ENCODE results near the gene CCDC88A.

Gene CCDC88A

GRCh38 chr2:55422876-55423665 lies 3.4 kb upstream of the CCDC88A start:
- in situ Hi-C loops (cut with MboI; ENCODE audit: low sequenced_read_pairs): no loop called here

DNA sequence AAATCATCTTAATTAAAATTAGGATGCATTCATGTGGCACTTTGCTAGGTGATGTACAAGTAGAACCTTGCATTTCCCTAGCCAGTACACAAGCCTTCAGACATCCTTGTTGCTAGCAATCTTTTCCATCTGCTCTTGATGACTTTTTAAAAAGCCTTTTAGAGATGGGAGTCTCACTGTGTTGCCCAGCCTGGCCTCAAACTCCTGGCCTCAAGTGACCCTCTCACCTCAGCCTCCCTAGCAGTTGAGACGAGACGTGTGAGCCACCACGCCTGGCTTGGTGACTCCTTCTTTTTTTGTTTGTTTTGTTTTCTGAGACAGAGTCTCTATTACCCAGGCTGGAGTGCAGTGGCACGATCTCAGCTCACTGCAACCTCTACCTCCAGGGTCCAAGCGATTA lies 1.7 kb upstream of the CCDC88A start:
- in situ Hi-C loops (cut with MboI; ENCODE audit: low sequenced_read_pairs): no loop called here

DNA sequence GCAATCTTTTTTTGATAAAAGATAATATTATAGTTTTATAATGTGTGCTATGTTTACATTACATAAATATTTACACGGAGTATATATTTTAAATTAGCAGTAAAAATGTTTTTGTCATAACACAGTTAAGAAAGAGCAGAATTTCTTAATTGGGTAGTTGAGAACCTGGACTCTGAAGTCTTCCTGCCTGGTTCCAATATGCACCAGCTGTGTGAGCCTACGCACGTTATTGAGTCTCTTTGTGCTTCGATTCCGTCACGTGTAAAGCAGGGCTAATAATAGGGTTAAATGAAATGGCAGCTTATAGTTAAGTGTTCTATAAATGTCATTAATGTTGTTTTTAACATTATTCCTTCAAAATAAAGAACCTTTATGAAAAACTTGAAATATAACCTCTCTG lies 1.2 kb upstream of the CCDC88A start:
- in situ Hi-C loops (cut with MboI; ENCODE audit: low sequenced_read_pairs): no loop called here

DNA sequence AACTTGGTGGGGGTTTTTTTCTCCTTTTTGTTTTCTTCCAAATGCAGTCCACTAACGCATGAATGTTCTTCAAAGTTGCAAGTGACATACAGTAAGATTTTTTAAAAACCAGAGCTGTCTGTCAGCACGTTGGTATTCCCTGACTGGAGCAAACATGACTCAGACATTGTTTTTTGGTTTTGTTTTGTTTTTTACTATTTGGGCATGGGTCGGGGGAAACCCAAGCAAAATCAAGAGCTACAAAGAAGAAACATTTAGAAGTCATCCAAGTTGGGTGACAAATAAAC lies 726 bp upstream of the CCDC88A start:
- in situ Hi-C loops (cut with MboI; ENCODE audit: low sequenced_read_pairs): no loop called here

- in situ Hi-C loops (cut with MboI; ENCODE audit: low sequenced_read_pairs): no loop called here
These were observed 400 bp downstream of the CCDC88A start for GRCh38 chr2:55419233-55419678.

DNA sequence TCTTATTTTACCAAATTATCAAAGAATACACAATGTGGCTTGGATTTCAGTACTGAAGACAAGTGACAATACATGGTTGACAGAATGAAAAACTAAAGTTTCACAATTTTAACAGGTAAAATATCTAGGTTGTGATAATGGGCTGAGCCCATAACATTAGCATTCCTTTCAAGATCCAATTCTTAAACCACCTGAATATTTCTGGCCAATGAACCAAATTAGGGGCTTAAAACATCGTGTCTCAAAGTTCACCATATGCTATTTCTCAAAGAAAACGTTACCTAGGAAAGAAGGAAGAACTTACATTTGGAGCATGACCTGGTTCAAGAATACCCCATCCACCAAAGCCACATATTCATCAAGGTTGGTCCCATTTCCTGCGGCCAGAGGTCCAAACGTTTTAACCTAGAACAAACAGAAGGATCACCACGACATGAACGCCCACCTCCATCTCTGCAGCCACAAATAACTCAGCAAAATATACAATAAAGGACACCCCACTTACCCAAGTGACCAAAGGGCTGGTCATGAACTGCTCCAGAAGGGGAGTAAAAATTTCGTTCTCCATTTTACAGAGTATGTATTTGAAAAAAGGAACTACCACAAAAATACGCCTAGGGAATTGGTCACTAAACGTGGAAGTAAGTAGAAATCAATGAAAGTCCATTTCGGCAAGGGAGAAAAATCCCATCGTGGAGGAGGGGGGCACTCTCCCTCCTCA lies 984 bp downstream of the CCDC88A start:
- in situ Hi-C loops (cut with MboI; ENCODE audit: low sequenced_read_pairs): no loop called here

- in situ Hi-C loops (cut with MboI; ENCODE audit: low sequenced_read_pairs): no loop called here
These were observed 1.6 kb downstream of the CCDC88A start for GRCh38 chr2:55418072-55418471.

DNA sequence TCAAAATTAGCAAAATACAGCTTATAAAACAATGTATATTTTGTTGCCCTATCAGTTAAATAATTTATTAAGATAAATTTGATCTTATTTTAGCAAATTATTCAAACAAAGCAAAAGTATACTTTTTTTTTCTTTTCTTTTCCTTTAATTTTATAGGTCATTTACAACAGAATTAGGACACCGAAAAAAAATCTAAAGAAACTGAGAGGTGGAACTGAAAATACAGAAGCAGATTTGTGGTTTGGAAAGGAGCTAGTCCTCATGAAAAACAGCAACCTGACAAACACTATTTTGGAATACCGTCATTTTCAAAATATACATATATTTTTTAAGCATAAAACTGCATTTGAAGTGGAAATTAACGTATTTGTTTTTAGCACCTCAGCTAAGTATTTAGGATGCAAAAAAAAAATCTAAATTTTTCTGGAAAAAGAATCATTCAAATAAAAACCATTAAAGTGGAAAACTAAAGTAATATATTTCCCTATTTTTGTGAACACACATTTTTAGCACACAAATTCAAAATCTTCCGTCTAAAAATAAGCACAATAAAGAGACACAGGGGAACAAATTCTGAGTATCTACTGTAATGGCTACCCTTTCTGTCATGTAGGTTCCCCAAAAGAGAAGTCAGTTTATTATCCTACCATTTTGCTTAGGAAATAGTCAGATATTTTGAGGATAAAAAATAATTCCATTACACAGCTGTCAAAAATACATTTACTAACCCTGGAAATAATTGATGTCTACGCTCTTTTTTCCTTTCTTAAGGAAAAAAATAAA lies 2.7 kb downstream of the CCDC88A start:
- in situ Hi-C loops (cut with MboI; ENCODE audit: low sequenced_read_pairs): no loop called here

DNA sequence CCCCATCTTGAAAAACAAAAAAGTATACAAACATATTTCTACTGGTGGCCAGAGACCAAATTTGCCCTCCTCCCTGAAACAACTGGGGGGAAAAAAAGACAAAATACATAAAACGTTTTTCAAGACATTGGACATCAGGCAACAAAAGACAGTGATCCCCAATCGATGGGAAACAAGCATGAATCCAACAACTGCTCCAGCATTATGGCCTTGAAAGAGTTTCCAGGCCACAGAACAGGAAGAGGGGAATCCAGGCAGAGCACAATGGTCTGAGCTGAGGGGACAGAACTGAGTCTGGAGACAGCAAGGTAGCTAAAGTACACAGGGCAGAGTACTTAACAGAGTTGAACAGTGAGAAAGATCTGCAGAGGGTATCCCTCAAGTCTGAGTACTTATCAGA lies 4.4 kb downstream of the CCDC88A start:
- in situ Hi-C loops (cut with MboI; ENCODE audit: low sequenced_read_pairs): no loop called here

GRCh38 chr2:55408918-55409868 lies 10.5 kb downstream of the CCDC88A start:
- in situ Hi-C loops (cut with MboI; ENCODE audit: low sequenced_read_pairs): no loop called here

GRCh38 chr2:55408098-55408882 lies 11.4 kb downstream of the CCDC88A start:
- in situ Hi-C loops (cut with MboI; ENCODE audit: low sequenced_read_pairs): no loop called here

DNA sequence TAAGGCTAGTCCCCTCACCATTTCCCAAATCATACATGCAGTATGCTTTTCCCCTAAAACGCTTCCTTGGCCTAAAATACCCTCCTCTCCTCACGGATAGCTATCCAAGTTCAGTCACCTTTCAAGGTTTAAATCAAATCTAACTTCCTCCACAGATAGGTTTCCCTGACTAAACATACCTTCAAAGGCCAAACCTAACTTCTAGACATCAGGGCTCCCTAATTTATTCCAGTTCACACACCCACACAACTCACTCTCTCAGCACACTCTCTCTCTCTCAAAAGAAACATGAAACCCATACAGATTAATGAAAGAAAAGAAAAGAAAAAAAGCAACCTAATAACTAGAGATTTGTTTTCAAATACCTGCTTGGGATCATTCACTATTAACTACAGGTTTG lies 14.5 kb downstream of the CCDC88A start:
- in situ Hi-C loops (cut with MboI; ENCODE audit: low sequenced_read_pairs): no loop called here

- in situ Hi-C loops (cut with MboI; ENCODE audit: low sequenced_read_pairs): no loop called here
These were observed 16.2 kb downstream of the CCDC88A start for GRCh38 chr2:55403256-55403998.

- in situ Hi-C loops (cut with MboI; ENCODE audit: low sequenced_read_pairs): no loop called here
These were observed 18.5 kb downstream of the CCDC88A start for GRCh38 chr2:55401124-55401523.

GRCh38 chr2:55400332-55400731 lies 19.3 kb downstream of the CCDC88A start:
- in situ Hi-C loops (cut with MboI; ENCODE audit: low sequenced_read_pairs): no loop called here

DNA sequence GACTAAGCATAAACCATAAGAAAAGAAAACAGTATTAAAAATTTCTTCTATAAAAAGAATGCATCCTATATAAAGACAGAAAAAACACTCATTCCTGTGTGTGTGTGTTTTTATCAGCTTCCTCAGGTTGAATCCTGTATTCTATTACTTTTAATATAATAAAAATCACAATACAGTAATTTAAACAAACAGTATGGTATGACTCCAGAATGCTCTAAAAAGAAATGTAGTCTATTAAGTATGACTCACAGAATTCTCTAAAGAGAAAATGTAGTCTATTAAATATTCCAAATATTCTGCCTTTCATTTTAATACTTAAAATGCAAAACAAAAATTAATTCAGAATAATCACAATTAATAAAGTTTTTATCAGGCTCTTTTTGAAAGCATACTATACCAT lies 19.8 kb downstream of the CCDC88A start:
- in situ Hi-C loops (cut with MboI; ENCODE audit: low sequenced_read_pairs): no loop called here

DNA sequence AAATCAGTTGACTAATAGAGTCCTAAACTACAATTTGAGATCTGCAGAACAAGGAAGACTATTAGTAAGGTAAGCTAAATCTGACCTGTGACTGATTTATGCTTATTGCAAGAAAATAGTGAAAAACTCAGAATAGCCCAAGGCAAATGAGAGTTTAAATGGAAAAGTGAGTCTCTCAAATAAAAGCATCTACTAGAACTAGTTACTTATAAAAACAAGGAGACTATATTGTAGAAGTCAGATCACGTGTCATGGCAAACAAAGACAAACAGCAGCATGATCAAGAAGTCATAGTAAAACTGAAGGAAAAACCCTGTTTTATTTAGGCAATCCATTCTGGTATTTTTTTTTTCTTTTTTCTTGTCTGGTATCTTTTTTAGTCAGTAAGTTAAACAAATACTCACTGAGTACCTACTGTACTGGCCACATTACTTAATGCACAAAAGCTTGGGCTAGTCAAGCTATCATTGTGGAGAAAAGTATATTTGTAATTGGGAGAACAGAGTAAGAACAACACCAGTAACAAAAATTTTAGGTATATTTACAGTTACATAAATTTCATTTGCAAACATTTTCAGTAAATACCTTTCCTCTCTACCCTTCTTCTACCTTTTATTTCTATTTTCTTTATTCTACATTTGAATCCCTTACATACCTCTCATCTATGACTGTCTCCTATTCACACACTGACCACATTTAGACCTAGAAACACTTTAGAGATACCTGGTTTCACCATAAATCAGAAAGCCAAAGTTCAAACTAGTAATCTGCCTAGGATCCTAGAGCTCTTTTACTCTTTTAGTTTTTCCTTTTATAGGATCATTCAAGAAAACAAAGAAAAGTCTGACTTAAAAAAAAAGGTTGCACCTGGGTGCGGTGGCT lies 23.7 kb downstream of the CCDC88A start:
- in situ Hi-C loops (cut with MboI; ENCODE audit: low sequenced_read_pairs): no loop called here

DNA sequence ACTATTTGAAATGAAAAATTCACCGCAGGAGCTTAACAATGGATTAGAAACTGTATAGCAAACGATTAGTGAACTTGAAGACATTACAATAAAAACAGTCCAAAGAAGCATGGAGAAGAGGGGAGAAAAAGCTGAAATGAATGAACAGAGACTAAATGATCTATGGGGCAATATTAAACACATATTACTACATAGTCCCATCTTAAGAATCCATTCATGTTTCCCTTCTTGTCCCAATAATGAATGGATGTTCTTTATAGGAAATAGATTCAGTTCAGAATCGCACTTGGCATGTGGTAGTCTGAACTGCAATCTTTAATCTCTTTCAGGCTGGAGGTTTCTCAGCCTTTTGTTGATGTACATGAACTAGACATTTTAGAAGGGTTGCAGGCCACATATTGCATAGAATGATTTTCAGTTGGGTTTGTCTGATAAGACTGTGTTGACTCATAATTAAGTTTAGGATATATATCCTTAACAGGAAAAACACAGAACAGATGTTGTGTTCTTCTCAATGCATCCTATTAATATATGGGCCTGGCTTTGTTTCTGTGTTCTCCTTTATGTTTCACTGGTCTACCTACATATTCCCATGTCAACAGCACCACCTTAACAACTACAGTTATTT lies 27.9 kb downstream of the CCDC88A start:
- in situ Hi-C loops (cut with MboI; ENCODE audit: low sequenced_read_pairs): no loop called here
